HCT116 (cell line): Measurements from ENCODE around the gene TSPOAP1. TPM values are rescaled to one million over a fixed set of nuclear protein-coding genes. Genes with fewer than 3 reads are reported as not detected.

Experiments used
- ATAC-seq: fragments of 200-7000 bp; cut with Tn5 transposase; 2 replicates; pipeline ENCODE4 v1.9.1; 2020; ENCODE audit warnings: mild to moderate bottlenecking, moderate library complexity
- BruUV-seq: library from RNA; stranded (reverse); fragments of 400-500 nt; replicated peaks from 2 replicates; lab custom pipeline; 2021; lab: Mats Ljungman, UMichigan
- CTCF ChIA-PET: fragments of 300-600 bp; sonication (Branson Sonifier 250); formaldehyde crosslinking; loops from one replicate; lab custom pipeline; 2021; ENCODE audit warnings: antibody characterized with exemption; lab: Charles Lee
- POLR2A ChIA-PET: fragments of 300-600, 350-600 bp; sonication (Branson Sonifier 250); formaldehyde crosslinking; loops from one replicate; lab custom pipeline; 2021; ENCODE audit warnings: antibody characterized with exemption; lab: Charles Lee
- RAD21 ChIA-PET, 2 experiments: fragments of 300-600 bp; sonication (Branson Sonifier 250); formaldehyde crosslinking; loops; one replicate each; lab custom pipeline; 2023; ENCODE audit warnings: low total read pairs in 2 of 2; ENCODE audit not compliant: uncharacterized antibody in 2 of 2, unreplicated experiment in 2 of 2, low non-redundant PET in 1 of 2; lab: Charles Lee
- DNase-seq: peaks from one replicate; pipeline ENCODE4 v3.0.0-alpha.2; 2010; ENCODE audit warnings: low read depth, low spot score
- H2AFZ ChIP-seq: fragments of 200-600 bp; shearing (Covaris generic), sonication (generic); 2 replicates; pipeline ENCODE4 v1.6.1; 2017; ENCODE audit warnings: low read depth, mixed run types, mixed read lengths, antibody characterized with exemption, low read length; ENCODE audit not compliant: poor library complexity, severe bottlenecking
- H3K27ac ChIP-seq: 2 replicates; pipeline ENCODE4 v1.5.1; 2012; ENCODE audit warnings: low read depth, low read length
- H3K27me3 ChIP-seq: fragments of 200-600 bp; sonication (generic); 2 replicates; pipeline ENCODE4 v1.6.1; 2016; ENCODE audit warnings: mixed run types, low read length, mixed read lengths; ENCODE audit not compliant: insufficient read depth
- H3K36me3 ChIP-seq, 2 experiments: fragments of 200-500 bp in 1 of 2; fragments of 200-600 bp in 1 of 2; sonication (Bioruptor generic) in 1 of 2; sonication (generic) in 1 of 2; 2 replicates each; pipeline versions ENCODE4 v1.5.1 to v1.6.1; 2014 to 2016; ENCODE audit warnings: low read length in 2 of 2, inconsistent platforms in 1 of 2, mixed read lengths in 1 of 2, mixed run types in 1 of 2; ENCODE audit not compliant: insufficient read depth in 2 of 2, control insufficient read depth in 1 of 2
- H3K4me1 ChIP-seq, 2 experiments: fragments of 200-600 bp in 1 of 2; sonication (generic) in 1 of 2; 2 replicates each; pipeline versions ENCODE4 v1.5.1 to v1.6.1; 2012 to 2017; ENCODE audit warnings: low read length in 2 of 2, inconsistent platforms in 1 of 2, mild to moderate bottlenecking in 1 of 2, mixed read lengths in 1 of 2, mixed run types in 1 of 2, moderate library complexity in 1 of 2; ENCODE audit not compliant: insufficient read depth in 2 of 2, control insufficient read depth in 1 of 2
- H3K4me2 ChIP-seq: fragments of 200-600 bp; sonication (generic); 2 replicates; pipeline ENCODE4 v1.6.1; 2017; ENCODE audit warnings: mixed run types, low read length, mixed read lengths
- H3K4me3 ChIP-seq, 2 experiments: fragments of 200-600 bp in 1 of 2; sonication (generic) in 1 of 2; replicated peaks in 1 of 2; 2 replicates each; pipeline ENCODE4 v1.5.1; 2011 to 2016; ENCODE audit warnings: low read length in 2 of 2, control low read depth in 1 of 2, low read depth in 1 of 2, mild to moderate bottlenecking in 1 of 2, mixed read lengths in 1 of 2, mixed run types in 1 of 2
- H3K79me2 ChIP-seq: fragments of 200-600 bp; sonication (generic); 2 replicates; pipeline ENCODE4 v1.6.1; 2017; ENCODE audit warnings: mild to moderate bottlenecking, mixed run types, low read length, moderate library complexity, mixed read lengths; ENCODE audit not compliant: insufficient read depth
- H3K9ac ChIP-seq: fragments of 200-600 bp; sonication (generic); 2 replicates; pipeline ENCODE4 v1.6.1; 2016; ENCODE audit warnings: low read length, mixed read lengths
- H3K9me2 ChIP-seq: fragments of 200-600 bp; sonication (generic), shearing (Covaris generic); 2 replicates; pipeline ENCODE4 v1.6.1; 2017; ENCODE audit warnings: mixed run types, mild to moderate bottlenecking, moderate library complexity; ENCODE audit not compliant: insufficient read depth
- H3K9me3 ChIP-seq, 2 experiments: fragments of 200-500 bp in 1 of 2; fragments of 200-600 bp in 1 of 2; sonication (Bioruptor generic) in 1 of 2; sonication (generic) in 1 of 2; 2 replicates each; pipeline ENCODE4 v1.6.1; 2014 to 2017; ENCODE audit warnings: low read length in 2 of 2, mixed read lengths in 2 of 2, inconsistent platforms in 1 of 2, low read depth in 1 of 2, mild to moderate bottlenecking in 1 of 2, mixed run types in 1 of 2, moderate library complexity in 1 of 2; ENCODE audit not compliant: control insufficient read depth in 1 of 2, insufficient read depth in 1 of 2
- H4K20me1 ChIP-seq: fragments of 200-600 bp; sonication (generic), shearing (Covaris generic); 2 replicates; pipeline ENCODE4 v1.6.1; 2017; ENCODE audit warnings: mixed run types, mild to moderate bottlenecking, moderate library complexity; ENCODE audit not compliant: insufficient read depth
- CEBPB ChIP-seq: IDR thresholded peaks from 2 replicates; pipeline ENCODE4 v1.6.1; 2012; ENCODE audit warnings: low read depth
- ELF1 ChIP-seq: IDR thresholded peaks from 2 replicates; pipeline ENCODE4 v1.6.1; 2012; ENCODE audit warnings: low read depth, borderline replicate concordance
- EZH2phosphoT487 ChIP-seq: fragments of 200-600 bp; IDR thresholded peaks from 2 replicates; pipeline ENCODE4 v1.6.1; 2018; ENCODE audit warnings: antibody characterized with exemption, borderline replicate concordance
- FOSL1 ChIP-seq: IDR thresholded peaks from 2 replicates; pipeline ENCODE4 v1.6.1; 2012; ENCODE audit warnings: low read depth
- JUND ChIP-seq: IDR thresholded peaks from 2 replicates; pipeline ENCODE4 v1.6.1; 2012
- POLR2A ChIP-seq: IDR thresholded peaks from 2 replicates; pipeline ENCODE4 v1.7.0; 2011; ENCODE audit warnings: borderline replicate concordance; ENCODE audit not compliant: insufficient read depth, insufficient read length; ENCODE audit errors: extremely low read depth
- POLR2AphosphoS5 ChIP-seq: IDR thresholded peaks from 2 replicates; pipeline ENCODE4 v1.6.1; 2011; ENCODE audit warnings: mild to moderate bottlenecking, low read depth, low read length, moderate library complexity
- RAD21 ChIP-seq: IDR thresholded peaks from 2 replicates; pipeline ENCODE4 v1.6.1; 2012; ENCODE audit warnings: low read depth, mild to moderate bottlenecking
- REST ChIP-seq: IDR thresholded peaks from 2 replicates; pipeline ENCODE4 v1.6.1; 2012; ENCODE audit warnings: low read depth
- SIN3A ChIP-seq: IDR thresholded peaks from 2 replicates; pipeline ENCODE4 v1.6.1; 2012; ENCODE audit warnings: low read depth
- SP1 ChIP-seq: IDR thresholded peaks from 2 replicates; pipeline ENCODE4 v1.6.1; 2012; ENCODE audit warnings: low read depth
- TCF7L2 ChIP-seq: IDR thresholded peaks from 2 replicates; pipeline ENCODE4 v1.7.0; 2011; ENCODE audit warnings: borderline replicate concordance, inconsistent platforms; ENCODE audit not compliant: insufficient read depth, insufficient read length; ENCODE audit errors: extremely low read depth
- YY1 ChIP-seq: IDR thresholded peaks from 2 replicates; pipeline ENCODE4 v1.6.1; 2011; ENCODE audit warnings: low read length, low read depth, moderate library complexity, mild to moderate bottlenecking; ENCODE audit not compliant: insufficient replicate concordance; ENCODE audit errors: extremely low read depth
- ZBTB33 ChIP-seq: IDR thresholded peaks from 2 replicates; pipeline ENCODE4 v1.6.1; 2011; ENCODE audit warnings: mild to moderate bottlenecking, low read length, moderate library complexity; ENCODE audit not compliant: insufficient replicate concordance; ENCODE audit errors: extremely low read depth
- ZFX ChIP-seq: fragments of 450-650 bp; IDR thresholded peaks from 2 replicates; pipeline ENCODE4 v1.6.1; 2017
- intact Hi-C: fragments of 100-400 bp; cut with micrococcal nuclease; formaldehyde crosslinking; loops from 2 replicates; pipeline ENCODE4 v1.10.0; 2022
- total RNA-seq: library from RNA; stranded (reverse); gene quantifications from one replicate; pipeline ENCODE4 v1.2.1, GENCODE V29; 2021; ENCODE audit not compliant: unreplicated experiment
- TF ChIP-seq, protein P1 (sequence below): IDR thresholded peaks from 2 replicates; pipeline ENCODE4 v1.6.1; 2012
- TF ChIP-seq, protein P2 (sequence below): IDR thresholded peaks from 2 replicates; pipeline ENCODE4 v1.6.1; 2012

Gene TSPOAP1
- total RNA-seq, 1 experiment from 2014 or later = 0.27 TPM

DNA sequence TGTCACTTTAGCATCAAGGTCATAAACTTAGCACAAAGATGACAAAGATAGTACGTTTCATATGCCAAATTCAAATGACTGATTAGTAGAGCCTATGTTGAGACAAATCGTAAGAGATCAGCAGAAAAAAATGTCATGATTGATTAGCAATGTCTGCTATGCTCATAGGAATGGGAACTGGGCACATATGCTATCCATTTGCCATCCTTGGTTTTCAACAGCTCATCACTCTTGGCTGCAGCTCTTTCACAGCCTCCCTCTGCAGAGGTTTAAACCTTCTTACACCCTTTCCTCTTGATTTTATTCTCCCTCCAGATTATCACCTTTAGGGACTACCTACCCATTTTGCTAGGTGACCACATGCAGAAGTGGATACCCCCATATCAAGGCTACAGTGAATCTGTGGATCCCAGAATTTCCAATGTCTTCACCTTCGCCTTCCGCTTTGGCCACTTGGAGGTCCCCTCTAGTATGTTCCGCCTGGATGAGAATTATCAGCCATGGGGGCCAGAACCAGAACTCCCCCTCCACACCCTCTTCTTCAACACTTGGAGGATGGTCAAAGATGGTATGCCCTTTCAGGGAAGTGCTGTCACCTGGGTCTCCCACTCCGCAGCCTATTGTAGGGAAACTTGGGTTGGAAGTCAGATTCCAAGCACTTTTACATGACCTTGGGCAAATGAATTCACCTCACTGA lies 64.0 kb downstream of the TSPOAP1 start:
- H3K9me3 ChIP-seq = no peaks in the 10 kb centered on the region
- no peaks in the 10 kb centered on the region for H4K20me1 ChIP-seq
- H3K27me3 ChIP-seq = peaks cover 57% of the 10 kb centered on the region
- no peak overlapping the region for H2AFZ ChIP-seq
- RAD21 ChIA-PET = no interaction called here
- intact Hi-C loops = no loop called here
- DNase-seq = no peak
- no peak overlapping the region for H3K9ac ChIP-seq
- BruUV-seq = no TSS peak
- no peaks in the 10 kb centered on the region for H3K4me1 ChIP-seq
- CTCF ChIA-PET = interaction anchor here (0.8 kb wide), 1 partner anchor 15 kb away, joined by 3 read pairs; no protein-coding TSS in a partner anchor
- H3K79me2 ChIP-seq = no peaks in the 10 kb centered on the region
- no peak overlapping the region for H3K4me2 ChIP-seq
- H3K27ac ChIP-seq = no peak overlapping the region
- no peaks in the 10 kb centered on the region for H3K9me2 ChIP-seq
- H3K36me3 ChIP-seq = no peaks in the 10 kb centered on the region
- POLR2A ChIA-PET = no interaction called here
- H3K4me3 ChIP-seq = no peak overlapping the region
- ATAC-seq = no peak
- TF ChIP-seq REST (no peak), SIN3A (no peak), ZFX (no peak), RAD21 (no peak), POLR2A (no peak), EZH2phosphoT487 (no peak), JUND (no peak), ELF1 (no peak), TCF7L2 (no peak), FOSL1 (no peak), SP1 (no peak), YY1 (no peak), POLR2AphosphoS5 (no peak), ZBTB33 (no peak), CEBPB (no peak)
- TF ChIP-seq, protein P1, sequence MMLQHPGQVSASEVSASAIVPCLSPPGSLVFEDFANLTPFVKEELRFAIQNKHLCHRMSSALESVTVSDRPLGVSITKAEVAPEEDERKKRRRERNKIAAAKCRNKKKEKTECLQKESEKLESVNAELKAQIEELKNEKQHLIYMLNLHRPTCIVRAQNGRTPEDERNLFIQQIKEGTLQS = no peak
- TF ChIP-seq, protein P2, sequence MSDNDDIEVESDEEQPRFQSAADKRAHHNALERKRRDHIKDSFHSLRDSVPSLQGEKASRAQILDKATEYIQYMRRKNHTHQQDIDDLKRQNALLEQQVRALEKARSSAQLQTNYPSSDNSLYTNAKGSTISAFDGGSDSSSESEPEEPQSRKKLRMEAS = no peak
